Activated CD8-positive, alpha-beta T cell treated with anti-CD3 and anti-CD28 coated beads for 36 hours (primary cell): ENCODE measurements around the gene TMED6. TPM values are rescaled to one million over a fixed set of nuclear protein-coding genes. Genes with fewer than 3 reads are reported as not detected.

ENCODE experiments used
- ATAC-seq: fragments of 200-7000 bp; cut with Tn5 transposase; one replicate; pipeline ENCODE4 v1.10.0; 2021; ENCODE audit warnings: mild to moderate bottlenecking, moderate library complexity
- CTCF ChIA-PET: fragments of 350-600 bp; sonication (Branson Sonifier 250); formaldehyde crosslinking; loops from one replicate; lab custom pipeline; 2021; ENCODE audit warnings: antibody characterized with exemption; lab: Charles Lee
- POLR2A ChIA-PET: fragments of 350-600 bp; sonication (Branson Sonifier 250); formaldehyde crosslinking; loops from one replicate; lab custom pipeline; 2021; ENCODE audit warnings: antibody characterized with exemption; lab: Charles Lee
- DNase-seq: peaks from one replicate; pipeline ENCODE4 v3.0.0-alpha.2; 2020
- H3K27ac Mint-ChIP-seq: one replicate; pipeline ENCODE4 v1.8.0; 2021; ENCODE audit warnings: mild to moderate bottlenecking, mixed read lengths
- H3K27me3 Mint-ChIP-seq: one replicate; pipeline ENCODE4 v1.8.0; 2021; ENCODE audit warnings: mixed read lengths
- H3K36me3 Mint-ChIP-seq: one replicate; pipeline ENCODE4 v1.8.0; 2021; ENCODE audit warnings: low read depth, mixed read lengths
- H3K4me1 Mint-ChIP-seq: one replicate; pipeline ENCODE4 v1.8.0; 2021; ENCODE audit warnings: low read depth, mixed read lengths
- H3K4me3 Mint-ChIP-seq: one replicate; pipeline ENCODE4 v1.8.0; 2021; ENCODE audit warnings: mild to moderate bottlenecking, moderate library complexity, mixed read lengths
- H3K9me3 Mint-ChIP-seq: one replicate; pipeline ENCODE4 v1.8.0; 2021; ENCODE audit warnings: mixed read lengths
- CTCF ChIP-seq: fragments of 200-600 bp; IDR thresholded peaks from one replicate; pipeline ENCODE4 v1.8.0; 2022; ENCODE audit warnings: antibody characterized with exemption, mild to moderate bottlenecking
- intact Hi-C: fragments of 100-400 bp; cut with micrococcal nuclease; formaldehyde crosslinking; loops from one replicate; pipeline ENCODE4 v1.10.0; 2022
- total RNA-seq, 2 experiments: library from RNA; stranded (reverse); gene quantifications; one replicate each; pipeline ENCODE4 v1.2.3, GENCODE V29; 2021

Gene TMED6
- total RNA-seq, 2 experiments from 2014 or later = 1.2 to 2.2 TPM

- H3K9me3 Mint-ChIP-seq = no peaks in the 10 kb centered on the region
- intact Hi-C loops = no loop called here
- peaks cover 36% of the 10 kb centered on the region for H3K4me1 Mint-ChIP-seq
- H3K4me3 Mint-ChIP-seq = no peak overlapping the region
- ATAC-seq (no peak), DNase-seq (no peak)
- TF ChIP-seq CTCF = no peak
- H3K36me3 Mint-ChIP-seq = peaks cover 49% of the 10 kb centered on the region
- ChIA-PET CTCF (no interaction called here), POLR2A (interaction anchor here (0.6 to 1.5 kb wide), 5 partner anchors 9 to 1122 kb away, joined by 3 to 4 read pairs (median 3); no protein-coding TSS in a partner anchor)
- no peak overlapping the region for H3K27ac Mint-ChIP-seq
- no peaks in the 10 kb centered on the region for H3K27me3 Mint-ChIP-seq
Measured at GRCh38 chr16:69344171-69344570, 7.4 kb downstream of the TMED6 start.

- intact Hi-C loops = no loop called here
- peak; percentile 55 for DNase-seq
- ATAC-seq = peak; percentile 1
- Mint-ChIP-seq H3K36me3 (peaks cover 61% of the 10 kb centered on the region), H3K27ac (peak overlapping the region; percentile 99), H3K9me3 (no peaks in the 10 kb centered on the region), H3K4me1 (peaks cover 53% of the 10 kb centered on the region), H3K27me3 (no peaks in the 10 kb centered on the region), H3K4me3 (peak overlapping the region; percentile 97)
- CTCF ChIA-PET = interaction anchor here (0.9 to 3.3 kb wide), 6 partner anchors 10 to 415 kb away, joined by 4 to 28 read pairs (median 6); partner anchors contain the start of genes NOB1 and PDF
- TF ChIP-seq CTCF = no peak
- POLR2A ChIA-PET = interaction anchor here (0.6 to 6.9 kb wide), 6 partner anchors 10 to 423 kb away, joined by 3 to 72 read pairs (median 4); partner anchors contain the start of gene PDF
Measured at GRCh38 chr16:69340095-69340644, 11.4 kb downstream of the TMED6 start.

- peaks cover 65% of the 10 kb centered on the region for H3K36me3 Mint-ChIP-seq
- intact Hi-C loops = loop anchor here (1.0 kb wide), 1 partner anchor 9 kb away; the partner anchor contains the start of gene PDF
- ChIA-PET CTCF (interaction anchor here (0.7 to 3.3 kb wide), 13 partner anchors 7 to 693 kb away, joined by 3 to 28 read pairs (median 5); partner anchors contain the start of genes NOB1 and PDF), POLR2A (interaction anchor here (0.6 to 6.9 kb wide), 9 partner anchors 10 to 423 kb away, joined by 3 to 72 read pairs (median 3); partner anchors contain the start of gene PDF)
- peak; percentile 70 for TF ChIP-seq CTCF
- peak within 1 kb of the TSS; percentile 99 for H3K27ac Mint-ChIP-seq
- DNase-seq (peak; percentile 96), ATAC-seq (peak; percentile 92)
- no peaks in the 10 kb centered on the region for H3K9me3 Mint-ChIP-seq
- peaks cover 51% of the 10 kb centered on the region for H3K4me1 Mint-ChIP-seq
- no peaks in the 10 kb centered on the region for H3K27me3 Mint-ChIP-seq
- peak within 1 kb of the TSS; percentile 97 for H3K4me3 Mint-ChIP-seq
Measured at GRCh38 chr16:69339289-69340094, 12.1 kb downstream of the TMED6 start, which contains the start of the genes COG8 and NIP7. Gene COG8 (minus strand): TSS chr16:69339564. CDS start chr16:69339552, 12 bp downstream. Gene NIP7 (plus strand): TSS chr16:69339772. CDS start chr16:69339830, 58 bp downstream.

- peaks cover 54% of the 10 kb centered on the region for H3K4me1 Mint-ChIP-seq
- POLR2A ChIA-PET = interaction anchor here (1.0 to 6.9 kb wide), 5 partner anchors 9 to 416 kb away, joined by 3 to 72 read pairs (median 3); partner anchors contain the start of gene PDF
- H3K27me3 Mint-ChIP-seq = no peaks in the 10 kb centered on the region
- no peak for TF ChIP-seq CTCF
- H3K9me3 Mint-ChIP-seq = no peaks in the 10 kb centered on the region
- H3K36me3 Mint-ChIP-seq = peaks cover 66% of the 10 kb centered on the region
- H3K4me3 Mint-ChIP-seq = peak overlapping the region; percentile 97
- peak overlapping the region; percentile 99 for H3K27ac Mint-ChIP-seq
- ATAC-seq = no peak
- CTCF ChIA-PET = interaction anchor here (0.7 to 3.3 kb wide), 10 partner anchors 8 to 692 kb away, joined by 3 to 28 read pairs (median 4); partner anchors contain the start of genes NOB1 and PDF
- no peak for DNase-seq
- intact Hi-C loops = loop anchor here (1.0 kb wide), 1 partner anchor 8 kb away; the partner anchor contains the start of gene PDF
Measured at GRCh38 chr16:69338557-69339288, 12.9 kb downstream of the TMED6 start.
